Sigmoid colon (tissue), 4 donors: ENCODE measurements around the gene ADCY3.

Experiments
- EP300 ChIP-seq, 4 donors: sonication (generic); formaldehyde crosslinking; IDR thresholded peaks; one replicate each; pipeline ENCODE4 v1.6.1; 2017; ENCODE audit warnings: antibody characterized with exemption in 4 of 4
- POLR2A ChIP-seq, 2 donors: fragments of 450-650 bp; IDR thresholded peaks; one replicate each; pipeline ENCODE4 v1.6.1; 2016; ENCODE audit warnings: antibody characterized with exemption in 2 of 2, mild to moderate bottlenecking in 2 of 2, moderate library complexity in 2 of 2
- TF ChIP-seq, protein P1 (sequence below), 4 experiments: fragments of 450-650 bp in 3 of 4; fragments of 200-600 bp in 1 of 4; IDR thresholded peaks; one replicate each; pipeline ENCODE4 v1.5.1; 2016 to 2019; ENCODE audit warnings: antibody characterized with exemption in 4 of 4, mild to moderate bottlenecking in 3 of 4, moderate library complexity in 2 of 4

DNA sequence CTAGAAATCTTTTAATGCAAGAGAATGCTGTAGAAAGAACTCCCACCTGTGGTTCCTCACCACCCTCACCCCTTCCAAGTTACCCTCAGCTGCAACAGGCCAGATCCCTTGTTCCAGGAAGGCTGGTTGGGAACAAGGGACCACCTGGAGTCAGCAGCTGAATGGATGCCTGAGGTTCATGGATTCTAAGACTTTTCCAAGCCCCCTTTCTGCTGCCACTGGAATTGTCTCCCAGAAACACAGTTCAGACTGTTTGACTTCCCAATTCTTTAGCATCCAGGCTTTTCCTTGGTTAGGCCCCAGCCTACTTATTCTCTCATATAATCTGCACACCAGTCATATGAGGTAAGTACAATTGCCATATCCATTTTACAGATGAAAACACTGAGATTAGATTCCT is 8.0 kb upstream of the ADCY3 start:
- TF ChIP-seq, protein P1, sequence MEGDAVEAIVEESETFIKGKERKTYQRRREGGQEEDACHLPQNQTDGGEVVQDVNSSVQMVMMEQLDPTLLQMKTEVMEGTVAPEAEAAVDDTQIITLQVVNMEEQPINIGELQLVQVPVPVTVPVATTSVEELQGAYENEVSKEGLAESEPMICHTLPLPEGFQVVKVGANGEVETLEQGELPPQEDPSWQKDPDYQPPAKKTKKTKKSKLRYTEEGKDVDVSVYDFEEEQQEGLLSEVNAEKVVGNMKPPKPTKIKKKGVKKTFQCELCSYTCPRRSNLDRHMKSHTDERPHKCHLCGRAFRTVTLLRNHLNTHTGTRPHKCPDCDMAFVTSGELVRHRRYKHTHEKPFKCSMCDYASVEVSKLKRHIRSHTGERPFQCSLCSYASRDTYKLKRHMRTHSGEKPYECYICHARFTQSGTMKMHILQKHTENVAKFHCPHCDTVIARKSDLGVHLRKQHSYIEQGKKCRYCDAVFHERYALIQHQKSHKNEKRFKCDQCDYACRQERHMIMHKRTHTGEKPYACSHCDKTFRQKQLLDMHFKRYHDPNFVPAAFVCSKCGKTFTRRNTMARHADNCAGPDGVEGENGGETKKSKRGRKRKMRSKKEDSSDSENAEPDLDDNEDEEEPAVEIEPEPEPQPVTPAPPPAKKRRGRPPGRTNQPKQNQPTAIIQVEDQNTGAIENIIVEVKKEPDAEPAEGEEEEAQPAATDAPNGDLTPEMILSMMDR (IDR thresholded peaks at IDR 0.05), result no peak
- TF ChIP-seq EP300 (IDR thresholded peaks at IDR 0.05), result no peak
- TF ChIP-seq POLR2A (IDR thresholded peaks at IDR 0.05), result no peak
